LNCAP (cell line): ENCODE results near the gene XXYLT1.
A peak's percentile ranks its signal among the peaks of the same experiment; 100 is the strongest.

Source experiments
- TF ChIP-seq, protein P1 (sequence below): fragments of 450-650 bp; IDR thresholded peaks from 2 replicates; pipeline ENCODE4 v1.5.1; 2017; ENCODE audit warnings: mild to moderate bottlenecking

The XXYLT1 gene

GRCh38 chr3:195263925-195264600, 6.9 kb downstream of the XXYLT1 start:
- TF ChIP-seq, protein P1, sequence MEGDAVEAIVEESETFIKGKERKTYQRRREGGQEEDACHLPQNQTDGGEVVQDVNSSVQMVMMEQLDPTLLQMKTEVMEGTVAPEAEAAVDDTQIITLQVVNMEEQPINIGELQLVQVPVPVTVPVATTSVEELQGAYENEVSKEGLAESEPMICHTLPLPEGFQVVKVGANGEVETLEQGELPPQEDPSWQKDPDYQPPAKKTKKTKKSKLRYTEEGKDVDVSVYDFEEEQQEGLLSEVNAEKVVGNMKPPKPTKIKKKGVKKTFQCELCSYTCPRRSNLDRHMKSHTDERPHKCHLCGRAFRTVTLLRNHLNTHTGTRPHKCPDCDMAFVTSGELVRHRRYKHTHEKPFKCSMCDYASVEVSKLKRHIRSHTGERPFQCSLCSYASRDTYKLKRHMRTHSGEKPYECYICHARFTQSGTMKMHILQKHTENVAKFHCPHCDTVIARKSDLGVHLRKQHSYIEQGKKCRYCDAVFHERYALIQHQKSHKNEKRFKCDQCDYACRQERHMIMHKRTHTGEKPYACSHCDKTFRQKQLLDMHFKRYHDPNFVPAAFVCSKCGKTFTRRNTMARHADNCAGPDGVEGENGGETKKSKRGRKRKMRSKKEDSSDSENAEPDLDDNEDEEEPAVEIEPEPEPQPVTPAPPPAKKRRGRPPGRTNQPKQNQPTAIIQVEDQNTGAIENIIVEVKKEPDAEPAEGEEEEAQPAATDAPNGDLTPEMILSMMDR, result no peak

- TF ChIP-seq, protein P1, result no peak
Observed at GRCh38 chr3:195263193-195263924, 7.6 kb downstream of the XXYLT1 start.

GRCh38 chr3:195261925-195262324, 9.0 kb downstream of the XXYLT1 start:
- TF ChIP-seq, protein P1, result no peak

- TF ChIP-seq, protein P1, result no peak
Observed at GRCh38 chr3:195260280-195260905, 10.6 kb downstream of the XXYLT1 start.

DNA sequence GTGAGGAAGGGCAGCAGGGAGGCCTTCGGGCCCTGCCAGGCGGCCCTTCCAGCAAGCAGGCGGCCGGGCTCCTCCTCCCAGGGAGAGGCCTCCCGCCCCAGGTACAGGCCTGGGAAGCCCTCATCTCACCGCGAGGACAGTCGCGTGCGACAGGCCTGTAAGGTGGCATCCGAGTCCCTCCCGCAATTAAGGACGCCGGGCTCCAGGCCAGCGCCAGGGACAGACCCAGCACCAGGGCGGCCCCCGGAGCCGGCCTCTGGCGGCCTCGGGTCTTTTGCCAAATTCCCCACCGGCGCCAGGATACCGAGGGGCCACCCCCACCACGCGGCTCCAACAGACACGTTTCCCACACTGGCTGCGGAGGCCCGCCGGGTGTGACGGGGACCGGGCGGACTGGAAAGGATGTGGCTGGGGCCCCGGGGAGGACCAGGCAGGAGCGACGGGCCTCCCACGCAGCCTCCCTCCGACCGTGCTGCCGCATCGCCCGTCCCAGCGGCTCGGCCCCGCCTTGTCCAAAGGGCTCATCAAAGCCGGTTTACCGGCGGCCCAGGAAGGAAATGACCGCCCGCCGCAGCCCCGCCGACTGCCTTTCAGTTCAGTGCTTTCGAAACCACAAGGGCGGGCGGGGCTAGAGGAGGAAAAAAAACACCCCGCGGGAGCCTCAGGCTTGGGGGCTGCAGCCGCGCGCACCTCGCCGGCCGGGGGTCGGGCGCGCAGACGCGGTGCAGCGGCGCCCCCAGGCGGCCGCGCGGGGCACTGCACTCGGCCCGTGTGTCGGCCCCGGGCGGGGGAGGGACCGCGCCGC, 11.3 kb downstream of the XXYLT1 start:
- TF ChIP-seq, protein P1, result peak; percentile 98

- TF ChIP-seq, protein P1, result no peak
Observed at GRCh38 chr3:195259154-195259474, 11.8 kb downstream of the XXYLT1 start.

DNA sequence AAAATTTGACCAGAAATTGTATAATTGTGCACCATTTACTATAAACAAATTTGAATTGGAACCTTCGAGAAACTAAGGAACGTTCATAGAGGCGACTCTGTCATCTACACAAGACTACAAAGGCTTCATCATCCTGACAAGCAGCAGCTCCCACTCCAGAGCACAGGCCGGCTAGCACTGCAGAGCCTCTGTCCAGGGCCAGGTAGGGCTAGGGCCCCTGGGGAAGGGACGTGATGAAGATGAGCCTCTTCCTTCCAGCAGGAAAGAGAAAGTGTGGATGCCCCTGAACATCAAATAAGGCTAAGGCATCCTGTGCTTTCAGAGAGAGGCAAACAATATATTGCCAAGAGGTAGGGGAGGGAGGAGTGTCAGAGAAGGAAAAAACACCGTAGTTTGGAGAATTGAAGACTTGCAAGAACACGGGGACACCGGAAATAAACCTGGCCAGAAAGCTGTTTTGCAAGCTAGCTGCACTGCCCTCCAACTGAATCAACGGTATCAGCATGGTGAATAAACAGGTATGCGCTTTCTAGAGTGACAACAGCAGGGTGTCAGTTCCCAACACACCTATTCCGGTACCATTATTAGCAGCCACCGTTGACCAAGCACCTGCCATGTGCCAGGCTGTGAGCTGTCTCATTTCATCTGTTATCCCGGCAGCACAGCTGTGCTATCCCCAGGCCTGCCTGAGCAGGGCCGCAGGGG, 12.4 kb downstream of the XXYLT1 start:
- TF ChIP-seq, protein P1, result no peak
